ENCODE measurements around the gene ATP2C1.

DNA sequence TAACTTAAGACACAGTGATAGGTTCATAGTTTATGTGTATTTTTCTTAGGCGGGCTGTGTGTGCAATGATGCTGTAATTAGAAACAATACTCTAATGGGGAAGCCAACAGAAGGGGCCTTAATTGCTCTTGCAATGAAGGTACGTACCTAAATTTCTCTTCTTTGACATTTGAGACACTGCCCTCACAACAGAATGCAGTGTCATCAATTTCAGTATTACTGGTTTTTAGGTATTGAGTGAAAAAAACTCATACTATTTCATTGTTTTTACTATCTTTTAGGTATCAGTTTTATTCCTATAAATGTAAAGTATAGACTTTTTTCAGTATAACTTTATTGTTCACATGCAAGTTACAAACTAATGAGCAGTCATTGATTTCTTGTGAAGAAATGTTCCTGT lies 73.4 kb downstream of the ATP2C1 start:
- TF ChIP-seq POLR2AphosphoS5 (IDR thresholded peaks at IDR 0.05) (no peak), POLR2A (IDR thresholded peaks at IDR 0.05) (no peak)
- TF ChIP-seq, protein P1, sequence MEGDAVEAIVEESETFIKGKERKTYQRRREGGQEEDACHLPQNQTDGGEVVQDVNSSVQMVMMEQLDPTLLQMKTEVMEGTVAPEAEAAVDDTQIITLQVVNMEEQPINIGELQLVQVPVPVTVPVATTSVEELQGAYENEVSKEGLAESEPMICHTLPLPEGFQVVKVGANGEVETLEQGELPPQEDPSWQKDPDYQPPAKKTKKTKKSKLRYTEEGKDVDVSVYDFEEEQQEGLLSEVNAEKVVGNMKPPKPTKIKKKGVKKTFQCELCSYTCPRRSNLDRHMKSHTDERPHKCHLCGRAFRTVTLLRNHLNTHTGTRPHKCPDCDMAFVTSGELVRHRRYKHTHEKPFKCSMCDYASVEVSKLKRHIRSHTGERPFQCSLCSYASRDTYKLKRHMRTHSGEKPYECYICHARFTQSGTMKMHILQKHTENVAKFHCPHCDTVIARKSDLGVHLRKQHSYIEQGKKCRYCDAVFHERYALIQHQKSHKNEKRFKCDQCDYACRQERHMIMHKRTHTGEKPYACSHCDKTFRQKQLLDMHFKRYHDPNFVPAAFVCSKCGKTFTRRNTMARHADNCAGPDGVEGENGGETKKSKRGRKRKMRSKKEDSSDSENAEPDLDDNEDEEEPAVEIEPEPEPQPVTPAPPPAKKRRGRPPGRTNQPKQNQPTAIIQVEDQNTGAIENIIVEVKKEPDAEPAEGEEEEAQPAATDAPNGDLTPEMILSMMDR (IDR thresholded peaks at IDR 0.05) = no peak
